GM12878 (cell line): Measurements from ENCODE around the gene FUCA2. TPM values are rescaled to one million over a fixed set of nuclear protein-coding genes. Genes with fewer than 3 reads are reported as not detected.

Source experiments
- ATAC-seq: fragments of 200-7000 bp; cut with Tn5 transposase; 3 replicates; pipeline ENCODE4 v1.9.1; 2020; ENCODE audit warnings: mild to moderate bottlenecking, moderate library complexity
- BruUV-seq: library from RNA; stranded (reverse); fragments of 400-500 nt; replicated peaks from 2 replicates; lab custom pipeline; 2021; lab: Mats Ljungman, UMichigan
- CTCF ChIA-PET: fragments of 300-600 bp; sonication (Branson Sonifier 250); formaldehyde crosslinking; extraction: SDS; loops from one replicate; lab custom pipeline; 2021; ENCODE audit warnings: inconsistent platforms; lab: Yijun Ruan, JAX
- POLR2A ChIA-PET: fragments of 350-600 bp; formaldehyde crosslinking; extraction: SDS; loops from one replicate; lab custom pipeline; 2021; ENCODE audit warnings: inconsistent platforms; lab: Charles Lee
- RAD21 ChIA-PET: fragments of 300-600 bp; sonication (Branson Sonifier 250); formaldehyde crosslinking; loops from one replicate; lab custom pipeline; 2023; ENCODE audit warnings: antibody characterized with exemption; ENCODE audit not compliant: unreplicated experiment; lab: Charles Lee
- SMC1A ChIA-PET: fragments of 300-600 bp; sonication (Branson Sonifier 250); formaldehyde crosslinking; loops from one replicate; lab custom pipeline; 2023; ENCODE audit not compliant: unreplicated experiment, uncharacterized antibody; lab: Charles Lee
- DNase-seq: peaks from one replicate; pipeline ENCODE4 v3.0.0-alpha.2; 2011; ENCODE audit warnings: low read depth, low spot score
- FAIRE-seq: peaks from 3 replicates; lab custom pipeline; 2011; peaks lifted over from hg19 to GRCh38; lab: Jason Lieb, UNC
- H2AFZ ChIP-seq: 2 replicates; pipeline ENCODE4 v1.6.0; 2011; ENCODE audit warnings: low read depth, low read length, control low read depth; ENCODE audit not compliant: control insufficient read depth
- H3K27ac ChIP-seq: 2 replicates; pipeline ENCODE4 v1.5.1; 2011; ENCODE audit warnings: control low read depth; ENCODE audit not compliant: control insufficient read depth, insufficient read depth
- H3K27me3 ChIP-seq, 2 experiments: replicated peaks in 1 of 2; 2 replicates each; pipeline versions ENCODE4 v1.6.0 to v1.6.1; 2011; ENCODE audit warnings: low read length in 1 of 2; ENCODE audit not compliant: control insufficient read depth in 2 of 2, insufficient read depth in 2 of 2
- H3K36me3 ChIP-seq, 2 experiments: 2 replicates each; pipeline ENCODE4 v1.5.1; 2011; ENCODE audit warnings: low read length in 1 of 2; ENCODE audit not compliant: control insufficient read depth in 2 of 2, insufficient read depth in 2 of 2
- H3K4me1 ChIP-seq: 2 replicates; pipeline ENCODE4 v1.6.1; 2011; ENCODE audit warnings: mild to moderate bottlenecking, low read length, moderate library complexity, mixed read lengths; ENCODE audit not compliant: control insufficient read depth, insufficient read depth
- H3K4me2 ChIP-seq: 2 replicates; pipeline ENCODE4 v1.6.0; 2011; ENCODE audit warnings: control low read depth; ENCODE audit not compliant: control insufficient read depth, insufficient read depth
- H3K4me3 ChIP-seq: fragments of 200-600 bp; sonication (generic); 2 replicates; pipeline ENCODE4 v1.5.1; 2016
- H3K79me2 ChIP-seq: 2 replicates; pipeline ENCODE4 v1.6.0; 2011; ENCODE audit warnings: low read length; ENCODE audit not compliant: control insufficient read depth, insufficient read depth
- H3K9ac ChIP-seq: 2 replicates; pipeline ENCODE4 v1.8.0; 2011; ENCODE audit warnings: low read length, control low read depth, mixed read lengths; ENCODE audit not compliant: control insufficient read depth, insufficient read depth
- H3K9me3 ChIP-seq: replicated peaks from 3 replicates; pipeline ENCODE4 v1.5.1; 2011; ENCODE audit warnings: mild to moderate bottlenecking, low read length; ENCODE audit not compliant: control insufficient read depth, insufficient read depth
- H4K20me1 ChIP-seq: 2 replicates; pipeline ENCODE4 v1.6.0; 2011; ENCODE audit not compliant: control insufficient read depth, insufficient read depth
- ATF7 ChIP-seq: fragments of 450-650 bp; IDR thresholded peaks from 2 replicates; pipeline ENCODE4 v1.6.1; 2016; ENCODE audit warnings: low read depth, mild to moderate bottlenecking
- BRCA1 ChIP-seq: IDR thresholded peaks from 2 replicates; pipeline ENCODE4 v1.6.1; 2011; ENCODE audit warnings: low read depth, low read length, improper control_type of control experiment
- POLR2AphosphoS5 ChIP-seq: IDR thresholded peaks from 2 replicates; pipeline ENCODE4 v1.6.1; 2011; ENCODE audit warnings: mild to moderate bottlenecking, low read length, inconsistent platforms
- YBX1 ChIP-seq: fragments of 450-650 bp; IDR thresholded peaks from 2 replicates; pipeline ENCODE4 v1.6.1; 2016; ENCODE audit warnings: antibody characterized with exemption
- YY1 ChIP-seq: IDR thresholded peaks from 2 replicates; pipeline ENCODE4 v1.6.1; 2011; ENCODE audit warnings: low read depth, mild to moderate bottlenecking, low read length
- ZBTB40 ChIP-seq: fragments of 450-650 bp; IDR thresholded peaks from 2 replicates; pipeline ENCODE4 v1.6.1; 2016; ENCODE audit warnings: mild to moderate bottlenecking, moderate library complexity, borderline replicate concordance
- WGBS: methylation state at CpG from one replicate; pipeline ENCODE4 v1.1.6; 2016; ENCODE audit warnings: low lambda C conversion rate; ENCODE audit not compliant: insufficient replicate concordance, insufficient coverage; ENCODE audit errors: missing lambda C conversion rate; 5-methylcytosine and 5-hydroxymethylcytosine counted together
- in situ Hi-C: fragments of 300-500 bp; cut with MboI; formaldehyde crosslinking; loops from 9 replicates; pipeline ENCODE4 v1.14.3; 2018; ENCODE audit warnings: mixed read lengths
- intact Hi-C: fragments of 100-400 bp; cut with micrococcal nuclease; formaldehyde crosslinking; loops from one replicate; pipeline ENCODE4 v1.14.2; 2022; ENCODE audit not compliant: unreplicated experiment
- polyA plus RNA-seq, 11 experiments: library from polyadenylated mRNA; depleted of rRNA in 4 of 11; unstranded in 6 of 11; stranded (reverse) in 5 of 11; fragments of >200 nt; fragmentation: Nextera tagmentation in 4 of 11; fragmentation: Illumina TruSeq in 1 of 11; extraction: Ambion mirVana in 4 of 11; extraction: Trizol in 1 of 11; gene quantifications; 1 replicate in 1 of 11; 2 replicates in 10 of 11; pipeline versions ENCODE4 v1.2.1 to v1.2.3, GENCODE V29; 2011 to 2016; ENCODE audit warnings: inconsistent platforms in 2 of 11, missing spikeins in 2 of 11, low read depth in 1 of 11
- total RNA-seq, 4 experiments: library from RNA; depleted of rRNA in 3 of 4; stranded (reverse); fragments of >200 nt in 3 of 4; fragmentation: Illumina TruSeq in 1 of 4; extraction: Trizol in 1 of 4; gene quantifications; 2 replicates each; pipeline versions ENCODE4 v1.2.1 to v1.2.3, GENCODE V29; 2013 to 2021
- TF ChIP-seq, protein P1 (sequence below): fragments of 450-650 bp; IDR thresholded peaks from 2 replicates; pipeline ENCODE4 v1.6.1; 2017; ENCODE audit warnings: low read depth, mild to moderate bottlenecking, moderate library complexity
- TF ChIP-seq, protein P2 (sequence below): fragments of 450-650 bp; IDR thresholded peaks from 2 replicates; pipeline ENCODE4 v1.6.1; 2017; ENCODE audit warnings: mild to moderate bottlenecking, moderate library complexity

The FUCA2 gene
- total and polyA plus RNA-seq, 10 of the 15 experiments (the other 5 are each of a cell fraction or from before 2014, with no cell fraction given): 5.7 to 36.2 (median 21.5) TPM

DNA sequence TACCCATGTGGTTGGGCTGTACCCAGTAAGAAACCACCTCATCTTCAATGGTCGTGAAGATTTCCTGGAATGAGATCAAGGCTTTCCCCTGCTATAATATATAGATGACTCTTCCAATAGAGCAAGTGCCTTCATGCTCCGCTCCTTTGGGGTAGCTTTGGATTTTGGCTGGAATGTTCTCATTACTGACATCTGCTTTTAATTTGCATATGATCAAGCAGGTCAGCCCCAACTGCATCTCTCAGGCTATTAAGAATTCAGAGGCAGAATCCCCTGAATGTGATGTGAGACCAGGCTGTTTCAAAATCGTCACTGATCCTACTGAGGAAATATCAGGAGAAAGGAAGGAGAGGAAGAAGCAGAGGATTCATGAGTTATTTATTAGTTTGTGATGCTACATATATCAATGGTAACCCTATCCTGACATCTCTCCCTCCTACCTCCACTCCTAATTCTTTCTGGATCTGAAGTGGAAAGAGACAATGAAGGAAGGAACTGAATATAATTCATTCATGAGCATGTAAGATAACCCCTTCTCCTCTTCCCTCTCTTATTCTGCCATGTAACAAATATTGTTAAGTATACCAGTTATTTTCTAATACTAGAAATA lies 47.6 kb upstream of the FUCA2 start (continued):
- no peak for TF ChIP-seq BRCA1
- TF ChIP-seq YBX1: no peak

DNA sequence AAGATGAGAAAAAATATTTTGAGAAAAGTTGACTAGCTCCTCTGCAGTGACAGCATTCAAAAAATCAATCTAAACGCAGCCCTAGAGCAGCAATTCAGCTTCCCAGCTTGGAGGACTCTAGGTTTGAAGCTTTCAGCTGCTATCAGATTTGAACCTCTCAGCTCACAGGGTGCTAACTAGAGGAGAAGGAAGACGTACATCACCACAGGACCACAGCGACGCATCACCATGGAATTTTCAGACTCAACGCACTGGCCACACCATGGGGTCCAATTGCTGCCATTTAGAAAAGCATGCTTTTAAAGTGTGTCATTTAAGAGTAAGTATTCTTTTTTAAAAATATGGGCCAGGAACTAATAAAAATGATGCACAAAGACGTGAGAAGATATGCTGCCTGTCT lies 45.0 kb upstream of the FUCA2 start:
- Histone ChIP-seq H3K9ac (no peak overlapping the region), H3K36me3 (no peaks in the 10 kb centered on the region; a peak in 1 of 4 replicates), H3K4me1 (no peaks in the 10 kb centered on the region), H3K79me2 (no peaks in the 10 kb centered on the region), H3K27me3 (no peaks in the 10 kb centered on the region), H3K9me3 (no peaks in the 10 kb centered on the region), H2AFZ (no peak overlapping the region), H3K27ac (no peak overlapping the region), H4K20me1 (no peaks in the 10 kb centered on the region), H3K4me2 (no peak overlapping the region), H3K4me3 (no peak overlapping the region)
- SMC1A ChIA-PET: interaction anchor here (0.9 to 1.8 kb wide), 5 partner anchors 10 to 519 kb away, joined by 3 to 7 read pairs (median 5); no protein-coding TSS in a partner anchor
- BruUV-seq: no TSS peak
- DNase-seq: no peak
- intact Hi-C loops: no loop called here
- TF ChIP-seq YY1 (no peak), ZBTB40 (no peak), ATF7 (no peak), POLR2AphosphoS5 (no peak)
- TF ChIP-seq, protein P1, sequence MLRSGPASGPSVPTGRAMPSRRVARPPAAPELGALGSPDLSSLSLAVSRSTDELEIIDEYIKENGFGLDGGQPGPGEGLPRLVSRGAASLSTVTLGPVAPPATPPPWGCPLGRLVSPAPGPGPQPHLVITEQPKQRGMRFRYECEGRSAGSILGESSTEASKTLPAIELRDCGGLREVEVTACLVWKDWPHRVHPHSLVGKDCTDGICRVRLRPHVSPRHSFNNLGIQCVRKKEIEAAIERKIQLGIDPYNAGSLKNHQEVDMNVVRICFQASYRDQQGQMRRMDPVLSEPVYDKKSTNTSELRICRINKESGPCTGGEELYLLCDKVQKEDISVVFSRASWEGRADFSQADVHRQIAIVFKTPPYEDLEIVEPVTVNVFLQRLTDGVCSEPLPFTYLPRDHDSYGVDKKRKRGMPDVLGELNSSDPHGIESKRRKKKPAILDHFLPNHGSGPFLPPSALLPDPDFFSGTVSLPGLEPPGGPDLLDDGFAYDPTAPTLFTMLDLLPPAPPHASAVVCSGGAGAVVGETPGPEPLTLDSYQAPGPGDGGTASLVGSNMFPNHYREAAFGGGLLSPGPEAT: no peak
- TF ChIP-seq, protein P2, sequence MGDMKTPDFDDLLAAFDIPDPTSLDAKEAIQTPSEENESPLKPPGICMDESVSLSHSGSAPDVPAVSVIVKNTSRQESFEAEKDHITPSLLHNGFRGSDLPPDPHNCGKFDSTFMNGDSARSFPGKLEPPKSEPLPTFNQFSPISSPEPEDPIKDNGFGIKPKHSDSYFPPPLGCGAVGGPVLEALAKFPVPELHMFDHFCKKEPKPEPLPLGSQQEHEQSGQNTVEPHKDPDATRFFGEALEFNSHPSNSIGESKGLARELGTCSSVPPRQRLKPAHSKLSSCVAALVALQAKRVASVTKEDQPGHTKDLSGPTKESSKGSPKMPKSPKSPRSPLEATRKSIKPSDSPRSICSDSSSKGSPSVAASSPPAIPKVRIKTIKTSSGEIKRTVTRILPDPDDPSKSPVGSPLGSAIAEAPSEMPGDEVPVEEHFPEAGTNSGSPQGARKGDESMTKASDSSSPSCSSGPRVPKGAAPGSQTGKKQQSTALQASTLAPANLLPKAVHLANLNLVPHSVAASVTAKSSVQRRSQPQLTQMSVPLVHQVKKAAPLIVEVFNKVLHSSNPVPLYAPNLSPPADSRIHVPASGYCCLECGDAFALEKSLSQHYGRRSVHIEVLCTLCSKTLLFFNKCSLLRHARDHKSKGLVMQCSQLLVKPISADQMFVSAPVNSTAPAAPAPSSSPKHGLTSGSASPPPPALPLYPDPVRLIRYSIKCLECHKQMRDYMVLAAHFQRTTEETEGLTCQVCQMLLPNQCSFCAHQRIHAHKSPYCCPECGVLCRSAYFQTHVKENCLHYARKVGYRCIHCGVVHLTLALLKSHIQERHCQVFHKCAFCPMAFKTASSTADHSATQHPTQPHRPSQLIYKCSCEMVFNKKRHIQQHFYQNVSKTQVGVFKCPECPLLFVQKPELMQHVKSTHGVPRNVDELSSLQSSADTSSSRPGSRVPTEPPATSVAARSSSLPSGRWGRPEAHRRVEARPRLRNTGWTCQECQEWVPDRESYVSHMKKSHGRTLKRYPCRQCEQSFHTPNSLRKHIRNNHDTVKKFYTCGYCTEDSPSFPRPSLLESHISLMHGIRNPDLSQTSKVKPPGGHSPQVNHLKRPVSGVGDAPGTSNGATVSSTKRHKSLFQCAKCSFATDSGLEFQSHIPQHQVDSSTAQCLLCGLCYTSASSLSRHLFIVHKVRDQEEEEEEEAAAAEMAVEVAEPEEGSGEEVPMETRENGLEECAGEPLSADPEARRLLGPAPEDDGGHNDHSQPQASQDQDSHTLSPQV: no peak
- no peak for FAIRE-seq
- ATAC-seq: no peak
- RAD21 ChIA-PET: no interaction called here
- in situ Hi-C loops: no loop called here
- CTCF ChIA-PET: interaction anchor here (0.6 to 1.0 kb wide), 2 partner anchors 9 to 19 kb away, joined by 3 to 4 read pairs; no protein-coding TSS in a partner anchor
- WGBS: 75% methylated on average over 6 of the region's 6 CpGs
- POLR2A ChIA-PET: no interaction called here
